GM21367 (cell line): ENCODE data around the gene KCNB1.

ENCODE experiments used
- ATAC-seq: cut with Tn5 transposase; IDR thresholded peaks from one replicate; pipeline ENCODE4 v1.9.1; 2021; ENCODE audit not compliant: unreplicated experiment

KCNB1 gene

DNA sequence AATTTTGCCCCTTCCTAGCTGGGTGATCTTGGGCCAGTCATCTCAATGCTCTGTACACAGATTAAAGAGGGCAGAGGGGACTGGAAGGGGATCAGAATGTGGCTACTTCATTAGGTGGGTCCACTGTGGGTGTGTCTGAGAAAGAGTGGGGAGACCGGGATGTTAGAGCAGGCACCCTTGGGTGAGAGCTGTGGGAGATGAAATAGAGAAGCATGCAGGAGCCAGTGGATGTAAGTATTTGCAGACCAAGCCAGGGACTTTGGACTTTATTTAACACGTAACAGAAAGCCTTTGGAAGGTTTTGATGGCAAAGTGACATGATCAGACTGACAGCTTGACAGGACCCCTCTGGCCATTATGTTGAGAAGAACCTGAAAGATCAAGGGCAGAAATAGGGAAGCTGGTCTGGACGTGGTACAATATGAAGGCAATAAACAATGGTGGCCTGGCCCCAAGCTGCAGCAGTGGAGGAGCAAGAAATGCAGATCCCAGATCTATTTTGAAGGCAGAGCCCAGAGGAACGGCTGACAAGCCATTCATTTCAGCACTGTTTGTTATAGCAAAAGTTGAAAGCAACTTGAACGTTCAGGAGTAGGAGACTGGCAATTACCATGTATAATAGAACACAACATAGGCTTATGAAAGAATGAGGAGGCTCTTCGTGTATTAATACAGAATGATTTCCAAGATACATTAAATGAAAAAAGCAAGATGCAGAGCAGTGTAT is 122.1 kb downstream of the KCNB1 start:
- no peak for ATAC-seq

DNA sequence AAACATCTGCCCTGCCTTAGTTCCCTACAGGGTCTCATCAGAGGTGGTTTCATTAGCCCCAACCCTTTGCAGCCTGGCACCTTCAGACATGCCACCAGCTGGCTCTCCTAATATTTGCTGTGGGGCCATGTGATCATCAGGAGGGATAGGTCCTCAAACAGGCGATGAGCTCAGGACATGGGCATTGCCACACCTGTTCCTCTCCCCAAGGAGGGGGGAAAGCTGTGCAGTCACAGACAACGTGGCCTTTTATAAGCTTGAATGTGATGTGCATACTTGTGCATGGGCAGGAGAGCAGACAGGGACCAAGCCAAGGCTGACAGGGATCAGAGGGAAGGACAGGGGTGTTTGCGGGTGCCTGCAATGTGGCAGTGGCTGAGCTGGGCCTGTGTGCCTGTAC is 125.8 kb downstream of the KCNB1 start:
- no peak for ATAC-seq

DNA sequence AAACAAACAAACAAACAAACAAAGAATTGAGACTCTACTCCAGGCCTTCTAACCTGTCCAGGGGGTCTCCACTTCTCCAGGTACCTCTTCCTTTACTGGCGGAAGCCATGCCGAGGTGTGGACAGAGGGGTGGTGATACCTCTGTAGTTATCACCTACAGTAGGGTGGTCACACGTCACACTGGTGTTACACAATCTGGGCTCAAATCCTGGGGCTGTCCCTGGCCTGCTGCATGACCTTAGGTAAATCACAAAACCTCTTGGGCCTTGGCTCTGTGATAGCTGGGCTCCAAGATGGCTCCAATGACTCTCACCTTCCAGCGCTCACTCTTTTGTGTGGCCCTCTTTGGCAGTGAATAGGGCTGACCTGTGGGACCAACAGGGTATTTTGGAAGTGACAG is 127.8 kb downstream of the KCNB1 start:
- ATAC-seq, result no peak

DNA sequence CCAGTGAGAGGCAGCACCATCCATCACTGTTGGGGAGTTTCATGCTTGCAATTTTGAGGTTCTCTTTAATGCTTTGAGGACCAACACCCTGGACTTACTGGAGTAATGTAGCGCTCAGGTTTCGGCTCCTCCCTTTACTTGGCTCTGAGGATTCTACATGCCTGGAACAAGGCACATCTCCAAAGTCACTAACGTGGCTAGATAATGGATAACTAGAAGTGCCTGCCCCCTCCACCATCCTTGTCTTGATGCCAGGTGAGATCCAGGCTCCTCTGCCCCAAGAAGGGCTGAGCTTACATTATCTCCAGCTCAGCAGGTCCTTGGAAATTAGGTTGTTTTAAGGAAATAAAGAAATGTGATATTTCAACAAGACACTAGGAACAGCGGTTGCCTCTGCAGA is 129.1 kb downstream of the KCNB1 start:
- no peak for ATAC-seq

DNA sequence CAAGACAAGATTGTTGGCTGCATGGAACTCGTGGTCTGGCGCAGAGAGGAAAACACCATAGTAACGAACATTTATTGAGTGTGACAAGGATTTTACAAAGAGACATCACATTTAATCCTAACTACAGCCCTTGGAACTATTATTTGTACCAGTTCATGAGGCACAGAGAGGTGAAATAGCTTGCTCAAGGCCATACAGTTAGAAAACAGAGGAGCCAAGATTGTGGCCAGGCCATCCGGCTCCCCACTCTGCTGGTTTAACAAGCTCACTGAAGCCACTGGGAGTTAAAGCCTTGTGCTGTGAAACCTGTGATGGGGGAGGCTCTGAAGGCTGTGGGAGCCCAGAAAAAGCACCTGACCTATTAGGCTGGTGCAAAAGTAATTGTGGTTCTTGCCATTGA is 129.7 kb downstream of the KCNB1 start:
- ATAC-seq, result no peak

DNA sequence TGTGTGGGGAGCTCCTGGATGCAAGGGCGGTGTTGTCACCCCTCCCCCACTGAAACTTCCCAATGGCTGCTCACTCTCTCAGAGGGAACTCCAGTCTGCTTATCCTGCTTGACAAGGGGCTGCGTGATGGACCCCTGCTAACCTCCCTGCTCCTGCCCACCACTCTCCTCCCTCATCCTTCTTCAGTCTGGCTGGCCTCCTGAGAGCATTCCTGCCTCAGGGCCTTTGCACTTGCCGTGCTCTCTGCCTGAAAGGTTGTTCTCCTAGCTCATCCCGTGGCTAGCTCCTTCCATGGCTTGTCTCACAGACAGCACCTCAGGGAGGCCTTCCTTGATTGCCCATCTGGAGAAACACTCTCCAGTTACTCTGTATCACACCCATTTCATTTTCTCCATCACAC is 130.7 kb downstream of the KCNB1 start:
- ATAC-seq, result no peak

DNA sequence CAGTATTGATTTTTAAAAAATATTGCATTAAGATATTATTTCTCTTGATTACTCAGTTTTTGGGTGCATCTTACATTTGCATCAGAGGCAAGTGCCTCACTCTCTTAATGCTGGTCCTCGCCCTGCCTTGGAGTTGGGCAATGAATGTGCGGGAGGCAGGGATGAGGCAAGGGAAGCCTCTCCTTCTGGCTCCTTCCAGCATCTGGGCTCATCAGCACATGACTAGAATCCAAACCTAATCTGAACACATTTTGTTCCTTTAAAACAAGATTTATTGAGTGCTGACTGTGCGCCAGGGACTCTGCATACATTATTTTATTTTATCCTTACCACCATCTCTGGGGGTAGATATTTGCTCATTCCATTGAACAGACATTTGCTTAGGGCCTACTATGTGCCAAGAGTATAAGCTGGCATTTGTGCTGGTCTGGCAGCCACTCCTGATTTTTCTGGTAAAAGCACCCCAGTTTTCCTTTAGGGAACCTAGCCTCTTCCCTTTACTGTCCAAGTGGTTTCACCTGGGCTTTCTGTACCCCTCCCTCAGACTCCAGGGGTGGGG is 132.7 kb downstream of the KCNB1 start:
- no peak for ATAC-seq

DNA sequence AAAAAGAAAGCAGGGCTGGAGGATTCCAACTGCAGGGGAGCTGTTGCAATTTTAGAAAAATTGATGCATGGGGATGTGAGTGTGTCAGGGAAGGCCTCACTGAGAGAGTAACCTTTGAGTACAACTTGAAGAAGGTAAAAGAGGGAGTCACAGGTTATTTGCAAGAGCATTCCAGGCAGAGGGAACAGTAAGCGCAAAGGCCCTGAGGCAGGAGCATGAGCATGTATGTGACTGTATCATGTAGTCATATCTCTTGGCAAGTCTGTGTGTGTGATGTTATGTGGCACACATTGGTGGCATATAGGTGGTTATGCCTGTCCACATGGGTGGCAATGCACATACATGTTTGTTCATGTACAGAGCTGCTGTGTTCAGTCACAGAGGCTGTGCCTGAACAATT is 133.4 kb downstream of the KCNB1 start:
- no peak for ATAC-seq

DNA sequence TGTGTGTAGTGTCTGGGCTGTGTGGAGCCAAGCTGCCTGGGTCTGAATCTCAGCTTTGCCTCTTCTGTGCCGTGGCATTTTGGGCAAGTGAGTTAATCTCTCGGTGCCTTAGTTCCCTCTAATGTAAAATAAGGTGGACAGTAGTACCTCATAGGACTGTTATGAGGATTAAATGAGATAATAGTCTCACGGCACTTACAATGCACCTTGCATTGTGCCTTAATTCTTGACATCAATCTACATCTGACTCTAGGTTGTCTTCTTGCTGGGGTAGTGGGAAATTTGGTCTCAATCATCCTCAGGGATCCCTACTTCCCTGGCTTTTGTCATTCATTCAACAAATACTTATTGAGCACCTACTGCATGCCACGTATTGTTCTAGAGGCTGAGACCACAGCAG is 133.9 kb downstream of the KCNB1 start:
- ATAC-seq, result no peak

DNA sequence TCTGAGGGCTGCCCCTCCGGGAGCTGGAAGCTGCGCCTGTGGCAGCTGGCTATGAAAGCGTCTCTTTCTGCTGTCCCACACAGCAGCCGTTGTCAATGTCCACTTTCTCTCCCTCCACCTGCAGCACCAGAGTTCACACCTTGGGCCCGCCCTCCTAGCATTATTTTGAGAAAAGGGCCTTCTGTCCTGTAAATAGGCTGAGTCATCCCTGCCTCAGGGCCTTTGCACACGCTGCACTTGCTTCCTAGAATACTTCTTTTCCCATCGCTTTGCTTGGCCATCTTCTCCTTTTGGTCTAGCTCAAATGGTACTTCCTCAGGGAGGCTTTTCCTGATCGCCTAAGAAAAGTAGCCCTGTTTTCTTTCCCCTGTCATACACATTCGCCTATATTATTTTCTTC is 135.3 kb downstream of the KCNB1 start:
- no peak for ATAC-seq

DNA sequence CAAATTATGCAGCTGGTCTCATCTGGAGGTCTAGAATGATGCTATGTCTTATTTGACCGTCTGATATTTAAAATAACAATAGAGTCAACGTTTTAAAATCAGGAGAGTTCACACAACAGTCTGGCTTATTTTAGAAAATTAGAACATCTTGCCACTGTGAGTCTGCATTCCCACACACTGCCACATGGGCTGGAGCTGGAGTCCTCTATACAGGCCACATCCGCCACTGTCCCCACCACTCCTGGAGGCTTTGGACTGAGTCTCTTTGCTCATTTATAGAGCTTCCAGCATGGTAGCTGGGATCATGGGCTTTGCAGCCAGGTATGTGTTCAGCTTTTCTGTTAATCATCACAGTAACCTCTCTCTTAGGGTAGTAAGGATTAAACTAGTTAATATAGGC is 135.8 kb downstream of the KCNB1 start:
- no peak for ATAC-seq

DNA sequence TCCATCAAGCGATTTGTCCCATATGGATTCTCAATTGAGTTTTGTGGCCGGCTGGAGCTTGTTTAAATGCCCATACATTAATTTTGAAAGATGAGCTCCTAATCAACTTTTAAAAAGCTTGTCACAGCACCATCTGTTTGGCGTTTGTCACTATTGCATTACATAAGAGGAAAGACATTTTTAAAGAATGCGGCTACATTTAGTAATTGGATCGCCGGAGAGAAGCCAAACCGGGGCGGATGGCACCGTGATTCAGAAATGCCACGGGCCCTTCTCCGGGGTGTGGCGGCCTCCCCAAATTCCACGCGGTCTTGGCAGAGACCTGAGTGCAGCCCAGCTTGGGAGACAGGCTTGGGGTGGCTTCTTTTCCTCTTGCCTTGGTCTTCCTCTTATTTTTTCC is 136.9 kb downstream of the KCNB1 start:
- ATAC-seq, result no peak

DNA sequence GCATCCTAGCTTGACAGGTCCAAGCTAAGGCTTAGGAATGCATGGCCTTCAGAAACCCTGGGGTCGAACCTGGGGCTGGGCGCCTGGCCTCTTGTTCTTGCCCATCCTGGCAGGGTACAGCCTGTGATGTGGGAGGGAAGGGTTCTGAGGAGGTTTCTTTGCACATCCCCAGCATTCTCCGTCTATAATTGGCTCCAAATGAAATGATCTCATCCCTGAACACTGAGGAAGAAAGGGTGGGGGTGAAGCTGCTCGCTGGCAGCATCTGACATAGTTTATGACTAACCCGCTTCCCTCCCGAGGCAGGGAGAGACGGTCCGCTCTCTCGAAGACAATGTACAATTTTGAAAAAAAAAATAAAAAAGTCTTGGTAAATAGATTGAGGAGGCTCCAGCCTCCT is 137.5 kb downstream of the KCNB1 start:
- no peak for ATAC-seq

DNA sequence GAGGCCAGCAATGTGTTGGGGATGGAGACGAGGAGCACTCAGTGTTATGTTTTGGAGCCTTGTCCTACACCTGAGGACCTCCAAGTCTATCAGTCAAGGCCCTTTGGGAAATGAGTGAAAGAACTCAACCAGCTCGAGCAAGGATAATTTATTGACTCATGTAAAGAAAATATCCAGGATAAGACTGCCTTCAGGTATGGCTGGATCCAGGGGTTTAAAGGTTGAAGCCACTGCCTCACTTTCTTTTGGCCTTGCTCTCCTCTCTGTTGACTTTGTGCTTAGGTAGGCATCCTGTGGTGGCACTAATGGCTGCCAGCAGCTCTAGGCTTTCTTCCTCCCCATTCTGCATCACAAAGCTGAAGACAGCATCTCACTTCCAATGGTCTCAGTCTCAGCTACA is 138.3 kb downstream of the KCNB1 start:
- no peak for ATAC-seq

DNA sequence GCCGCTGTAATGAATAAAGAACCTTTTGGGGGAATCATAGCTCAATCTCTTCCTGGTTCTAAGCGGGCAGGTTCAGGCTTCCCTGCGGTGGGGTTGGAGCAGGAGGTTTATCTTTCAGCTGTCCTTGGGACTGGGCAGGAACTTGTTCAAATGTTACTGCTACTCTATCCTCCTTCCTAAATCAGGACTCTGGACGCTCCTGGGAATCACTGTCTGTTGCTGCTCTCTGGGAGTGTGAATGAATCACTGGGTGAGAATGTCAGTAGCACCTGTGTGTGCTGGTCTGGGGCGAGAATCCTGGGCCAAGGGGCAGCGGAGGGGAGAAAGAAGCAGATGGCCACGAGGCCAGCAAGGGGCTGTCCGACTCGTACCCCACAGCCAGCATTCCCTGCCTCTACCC is 139.2 kb downstream of the KCNB1 start:
- no peak for ATAC-seq

DNA sequence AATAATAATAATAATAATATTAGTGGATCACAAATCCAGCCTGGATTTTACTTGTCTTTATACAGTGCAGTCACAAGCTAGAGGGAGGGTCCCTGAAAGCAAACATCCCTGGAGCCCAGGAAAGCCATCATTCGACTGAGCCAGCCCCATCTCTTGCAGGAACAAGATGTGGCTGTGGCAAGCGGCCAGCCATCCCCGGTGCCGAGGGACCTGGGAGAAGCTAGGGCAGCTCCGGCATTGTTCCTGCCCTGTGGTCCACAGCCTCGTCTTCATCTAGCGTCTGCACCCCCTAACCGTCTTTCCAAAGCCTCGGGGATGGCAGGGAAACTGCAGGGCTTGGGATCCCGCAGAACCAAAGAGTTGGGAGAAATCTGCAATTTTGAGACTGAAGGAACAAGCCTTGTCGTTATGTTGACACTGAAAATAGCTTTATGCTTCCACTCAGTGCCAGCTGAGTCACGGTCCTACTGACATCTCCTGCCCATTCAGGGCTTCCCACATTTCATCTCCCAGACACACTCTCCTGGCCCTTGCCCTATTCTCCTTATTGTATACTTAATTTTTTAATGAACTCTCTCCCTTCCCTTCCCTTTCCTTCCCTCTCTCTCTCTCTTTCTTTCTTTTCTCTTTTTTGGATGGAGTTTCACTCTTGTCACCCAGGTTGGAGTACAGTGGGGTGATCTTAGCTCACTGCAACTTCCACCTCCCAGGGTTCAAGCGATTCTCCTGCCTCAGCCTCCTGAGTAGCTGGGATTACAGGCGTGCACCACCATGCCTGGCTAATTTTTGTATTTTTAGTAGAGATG is 142.1 kb downstream of the KCNB1 start:
- ATAC-seq, result no peak

DNA sequence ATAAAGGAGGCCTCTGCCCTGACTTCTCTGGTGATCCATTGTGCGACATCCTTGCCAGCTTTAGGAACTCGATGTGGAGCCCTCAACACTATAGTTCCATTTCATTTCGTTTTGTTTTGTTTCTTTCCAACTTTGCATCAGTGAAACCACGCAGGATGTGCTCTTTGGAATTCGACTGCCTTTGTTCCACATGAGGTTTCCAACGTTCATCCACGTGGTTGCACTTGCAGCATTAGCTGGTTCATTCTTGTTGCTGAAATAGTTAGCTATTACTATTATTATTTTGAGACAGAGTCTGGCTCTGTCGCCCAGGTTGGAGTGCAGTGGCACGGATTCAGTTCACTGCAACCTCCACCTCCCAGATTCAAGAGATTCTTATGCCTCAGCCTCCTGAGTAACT is 143.3 kb downstream of the KCNB1 start:
- ATAC-seq, result no peak

DNA sequence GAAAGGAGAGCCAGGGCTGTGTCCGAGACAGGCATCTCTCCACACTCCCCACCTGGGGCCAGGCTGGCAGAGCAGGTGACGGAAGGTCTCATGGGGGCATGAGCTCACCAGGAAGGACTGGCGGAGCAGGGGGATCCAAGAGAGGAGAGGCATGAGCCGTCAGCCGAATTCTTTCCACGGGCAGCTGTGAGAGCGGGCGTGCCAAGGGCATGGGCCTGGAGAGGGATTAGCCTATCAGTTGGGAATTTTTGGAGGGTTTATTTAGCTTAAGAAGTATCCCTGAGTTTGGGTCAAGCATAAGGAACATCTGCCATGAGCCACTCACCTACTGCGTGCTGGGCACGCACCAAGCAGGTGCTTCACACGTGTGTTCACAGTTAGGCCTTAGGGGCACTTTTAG is 144.4 kb downstream of the KCNB1 start:
- no peak for ATAC-seq

DNA sequence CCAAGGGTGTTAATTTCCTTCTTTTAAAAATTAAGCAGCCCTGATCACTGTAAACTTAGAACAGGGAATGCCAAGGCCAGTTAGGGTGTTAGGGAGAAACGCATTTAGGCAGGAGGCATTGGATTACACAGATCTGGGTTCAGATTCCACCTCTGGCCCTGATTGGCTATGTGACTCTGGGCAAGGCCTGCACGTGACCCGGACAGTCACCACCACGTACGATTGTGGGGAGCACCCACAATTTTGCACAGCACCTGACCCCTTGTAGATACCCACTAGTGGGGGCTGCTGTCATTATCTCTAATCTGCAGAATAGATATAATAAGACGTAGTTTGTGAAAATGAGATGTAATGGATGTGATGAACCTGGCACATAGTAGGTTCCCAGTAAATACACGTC is 145.1 kb downstream of the KCNB1 start:
- ATAC-seq, result no peak

DNA sequence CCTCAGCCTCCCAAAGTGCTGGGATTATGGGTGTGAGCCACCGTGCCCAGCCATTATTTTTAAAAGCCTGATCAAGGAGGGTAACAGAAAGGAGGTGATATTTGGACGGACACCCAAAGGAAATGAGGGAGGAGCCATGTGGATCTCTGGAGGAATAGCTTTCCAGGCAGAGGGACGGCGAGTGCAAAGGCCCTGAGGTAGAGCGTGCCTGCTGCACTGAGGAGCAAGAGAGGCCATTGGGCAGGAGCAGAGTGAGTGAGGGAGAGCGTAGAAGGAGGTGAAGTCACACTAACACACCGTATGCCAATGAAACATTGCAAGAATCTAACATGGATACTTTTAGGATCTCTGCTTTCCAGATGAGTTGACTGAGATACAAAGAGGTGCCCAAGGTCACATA is 145.7 kb downstream of the KCNB1 start:
- no peak for ATAC-seq

DNA sequence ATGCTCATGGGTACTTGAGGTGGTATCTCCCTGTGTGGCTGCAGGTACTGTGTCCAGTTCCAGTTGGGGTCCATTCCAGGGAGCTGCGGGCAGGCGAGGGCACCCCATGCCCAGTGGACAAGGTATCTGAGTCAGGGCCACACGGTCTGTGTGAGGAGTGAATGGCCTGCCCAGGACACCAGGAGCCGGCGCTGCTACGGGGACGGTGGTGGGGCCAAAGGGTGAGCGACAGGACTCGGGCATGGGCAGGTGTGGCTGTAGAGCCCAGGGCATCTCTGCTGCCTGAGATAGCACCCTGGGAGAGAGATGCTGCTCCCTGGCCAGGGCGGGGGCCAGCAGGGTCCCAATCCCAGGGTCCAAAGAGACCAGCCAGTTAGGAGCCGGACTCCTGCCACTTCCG is 147.0 kb downstream of the KCNB1 start:
- ATAC-seq, result no peak
